Tibial nerve (tissue), 4 donors: ENCODE data around the gene PEX14. TPM values are rescaled to one million over a fixed set of nuclear protein-coding genes. Genes with fewer than 3 reads are reported as not detected.

Experiments
- DNase-seq, 2 donors: peaks; one replicate each; pipeline ENCODE4 v3.0.0-alpha.2; 2019; ENCODE audit warnings: low spot score in 2 of 2
- H3K27ac ChIP-seq, 4 donors: fragments of 200-600 bp; sonication (generic) in 3 of 4; one replicate each; pipeline ENCODE4 v1.5.1; 2017 to 2019; ENCODE audit warnings: mild to moderate bottlenecking in 1 of 4
- H3K27me3 ChIP-seq, 2 donors: fragments of 200-600 bp; sonication (generic) in 1 of 2; one replicate each; pipeline versions ENCODE4 v1.5.1 to v1.6.0; 2017 to 2019
- H3K36me3 ChIP-seq, 3 donors: fragments of 200-600 bp; sonication (generic); one replicate each; pipeline ENCODE4 v1.5.1; 2018 to 2019
- H3K4me1 ChIP-seq, 4 donors: fragments of 200-600 bp; sonication (generic) in 3 of 4; one replicate each; pipeline ENCODE4 v1.5.1; 2017 to 2019
- H3K4me3 ChIP-seq, 4 donors: fragments of 200-600 bp; sonication (generic) in 3 of 4; one replicate each; pipeline ENCODE4 v1.5.1; 2017 to 2019; ENCODE audit warnings: mild to moderate bottlenecking in 1 of 4, moderate library complexity in 1 of 4
- H3K9me3 ChIP-seq, 4 donors: fragments of 200-600 bp; sonication (generic) in 3 of 4; one replicate each; pipeline ENCODE4 v1.5.1; 2017 to 2019
- CTCF ChIP-seq, 5 experiments: fragments of 200-600 bp in 3 of 5; fragments of 450-650 bp in 2 of 5; sonication (generic) in 3 of 5; IDR thresholded peaks; one replicate each; pipeline ENCODE4 v1.5.1; 2016 to 2019; ENCODE audit warnings: antibody characterized with exemption in 5 of 5, mild to moderate bottlenecking in 3 of 5, moderate library complexity in 2 of 5
- EP300 ChIP-seq, 2 donors: sonication (generic); formaldehyde crosslinking; IDR thresholded peaks; one replicate each; pipeline ENCODE4 v1.6.1; 2017; ENCODE audit warnings: antibody characterized with exemption in 2 of 2, mild to moderate bottlenecking in 1 of 2
- POLR2A ChIP-seq, 2 donors: fragments of 450-650 bp; IDR thresholded peaks; one replicate each; pipeline ENCODE4 v1.6.1; 2017; ENCODE audit warnings: antibody characterized with exemption in 2 of 2, mild to moderate bottlenecking in 2 of 2, moderate library complexity in 2 of 2
- WGBS, 2 donors: methylation state at CpG; one replicate each; pipeline ENCODE4 v1.1.5; 2018; 5-methylcytosine and 5-hydroxymethylcytosine counted together
- total RNA-seq, 4 donors: library from RNA; depleted of rRNA; stranded (reverse); fragments of >200 nt; gene quantifications; one replicate each; pipeline ENCODE4 v1.1.0, GENCODE V29; 2016

PEX14 gene
- total RNA-seq, 4 donors from 2014 or later = 14.4 to 21.8 (median 18.2) TPM

- WGBS, 2 donors = 86 to 87% methylated on average over 9 of the region's 9 CpGs
- H3K9me3 ChIP-seq = no peaks in the 10 kb centered on the region
- peaks cover 0 to 24% (median 3%) of the 10 kb centered on the region in 4 donors for H3K4me1 ChIP-seq
- no peaks in the 10 kb centered on the region for H3K36me3 ChIP-seq
- no peak for DNase-seq
- H3K27me3 ChIP-seq = no peaks in the 10 kb centered on the region
- TF ChIP-seq EP300 (IDR thresholded peaks at IDR 0.05) = no peak
- TF ChIP-seq POLR2A (IDR thresholded peaks at IDR 0.05) = no peak
- no peak for TF ChIP-seq CTCF (IDR thresholded peaks at IDR 0.05)
- H3K27ac ChIP-seq = no peak overlapping the region
- H3K4me3 ChIP-seq = no peak overlapping the region
Observed at GRCh38 chr1:10594595-10595223, 120.0 kb downstream of the PEX14 start.

GRCh38 chr1:10596780-10597179 is 122.0 kb downstream of the PEX14 start:
- H3K36me3 ChIP-seq = peaks cover 0 to 10% (median 0%) of the 10 kb centered on the region in 3 donors
- no peaks in the 10 kb centered on the region for H3K27me3 ChIP-seq
- no peaks in the 10 kb centered on the region for H3K9me3 ChIP-seq
- TF ChIP-seq EP300 (IDR thresholded peaks at IDR 0.05) (no peak), CTCF (IDR thresholded peaks at IDR 0.05) (no peak), POLR2A (IDR thresholded peaks at IDR 0.05) (no peak)
- no peak overlapping the region for H3K27ac ChIP-seq
- H3K4me1 ChIP-seq = peaks cover 0 to 24% (median 3%) of the 10 kb centered on the region in 4 donors
- 34 to 44% methylated on average over 6 of the region's 6 CpGs for WGBS, 2 donors
- H3K4me3 ChIP-seq = no peak overlapping the region
- DNase-seq = no peak

GRCh38 chr1:10597492-10598388 is 123.0 kb downstream of the PEX14 start:
- Histone ChIP-seq H3K4me1 (peaks cover 0 to 24% (median 3%) of the 10 kb centered on the region in 4 donors), H3K9me3 (no peaks in the 10 kb centered on the region), H3K27ac (no peak overlapping the region), H3K36me3 (peaks cover 0 to 11% (median 0%) of the 10 kb centered on the region in 3 donors), H3K27me3 (no peaks in the 10 kb centered on the region), H3K4me3 (no peak overlapping the region)
- DNase-seq = no peak
- TF ChIP-seq POLR2A (IDR thresholded peaks at IDR 0.05) (no peak), EP300 (IDR thresholded peaks at IDR 0.05) (no peak), CTCF (IDR thresholded peaks at IDR 0.05) (no peak)
- 87 to 90% methylated on average over 13 of the region's 13 CpGs for WGBS, 2 donors

- no peak for DNase-seq
Observed at GRCh38 chr1:10598389-10598702, 123.6 kb downstream of the PEX14 start.

More at GRCh38 chr1:10598389-10598702, 123.6 kb downstream of the PEX14 start:
- 69 to 82% methylated on average over 6 of the region's 6 CpGs for WGBS, 2 donors
- H3K27me3 ChIP-seq = no peaks in the 10 kb centered on the region
- TF ChIP-seq EP300 (IDR thresholded peaks at IDR 0.05) (no peak), POLR2A (IDR thresholded peaks at IDR 0.05) (no peak), CTCF (IDR thresholded peaks at IDR 0.05) (no peak)
- H3K9me3 ChIP-seq = no peaks in the 10 kb centered on the region
- no peak overlapping the region for H3K4me3 ChIP-seq
- H3K27ac ChIP-seq = no peak overlapping the region
- H3K4me1 ChIP-seq = peaks cover 0 to 24% (median 3%) of the 10 kb centered on the region in 4 donors
- peaks cover 0 to 11% (median 0%) of the 10 kb centered on the region in 3 donors for H3K36me3 ChIP-seq
